ENCODE measurements around the gene TMEM151A.

The TMEM151A gene

GRCh38 chr11:66337103-66337899 lies 45.6 kb downstream of the TMEM151A start:
- DNase-seq (ENCODE audit: low read depth): no peak

GRCh38 chr11:66338276-66339161 lies 46.8 kb downstream of the TMEM151A start:
- DNase-seq (ENCODE audit: low read depth): no peak

DNA sequence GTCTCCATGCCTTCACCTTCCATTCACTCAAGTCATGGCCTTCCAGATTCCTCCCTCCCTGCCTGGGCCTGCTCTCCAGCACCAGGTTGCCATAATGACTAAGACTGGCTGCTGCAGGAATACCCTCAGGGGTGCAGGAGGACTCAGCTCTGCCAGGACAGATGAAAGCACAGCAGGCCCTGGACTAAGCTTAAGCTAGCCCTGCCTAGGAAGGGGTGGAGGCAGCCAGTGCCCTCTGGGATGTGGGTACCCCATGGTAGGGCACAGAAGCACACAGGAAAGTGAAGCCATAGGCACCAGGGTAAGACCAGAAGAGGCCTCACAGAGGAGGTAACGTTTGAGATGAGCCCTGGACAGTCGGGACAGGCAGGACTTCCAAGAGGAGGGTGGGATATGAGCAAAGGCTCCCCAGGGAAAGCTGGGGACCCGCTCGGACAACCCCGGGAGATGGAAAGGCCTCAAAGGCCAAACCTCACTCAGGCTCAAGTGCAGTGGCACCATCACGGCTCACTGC lies 47.5 kb downstream of the TMEM151A start:
- no peak for DNase-seq (ENCODE audit: low read depth)

DNA sequence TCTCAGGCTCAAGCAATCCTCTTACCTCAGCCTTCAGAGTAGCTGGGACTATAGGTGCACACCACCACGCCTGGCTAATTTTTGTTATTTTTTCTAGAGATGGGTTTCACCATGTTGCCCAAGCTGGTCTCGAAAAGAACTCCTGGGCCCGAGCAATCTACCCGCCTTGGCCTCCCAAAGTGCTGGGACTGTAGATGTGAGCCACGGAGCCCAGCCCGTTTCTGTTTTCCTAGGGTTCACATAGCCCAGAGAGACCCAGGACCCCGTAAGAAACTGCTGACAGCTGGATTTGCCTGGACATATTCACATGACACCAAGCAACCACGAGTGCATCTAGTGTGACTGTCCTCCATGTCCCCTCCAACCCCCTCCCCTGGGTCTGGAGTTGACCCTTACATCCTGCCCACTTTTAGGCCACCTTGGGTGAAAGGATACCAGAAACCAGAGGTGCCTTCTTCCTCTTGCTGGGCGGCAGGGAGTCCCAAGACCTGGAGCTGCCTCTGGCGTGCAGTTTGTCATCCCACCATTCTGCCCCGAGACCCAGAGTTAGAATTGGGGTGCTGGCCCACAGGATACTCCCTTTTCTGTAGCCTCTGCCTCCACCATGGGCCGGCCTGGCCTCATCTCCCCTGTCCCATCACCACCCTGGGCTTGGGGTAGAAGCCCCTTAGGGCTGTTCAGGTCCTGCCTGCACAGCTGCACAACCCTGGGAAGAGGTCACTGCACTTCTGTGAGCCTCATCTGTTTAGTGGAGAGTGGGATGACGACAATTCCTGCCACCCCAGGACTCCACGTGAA lies 48.2 kb downstream of the TMEM151A start:
- no peak for DNase-seq (ENCODE audit: low read depth)

DNA sequence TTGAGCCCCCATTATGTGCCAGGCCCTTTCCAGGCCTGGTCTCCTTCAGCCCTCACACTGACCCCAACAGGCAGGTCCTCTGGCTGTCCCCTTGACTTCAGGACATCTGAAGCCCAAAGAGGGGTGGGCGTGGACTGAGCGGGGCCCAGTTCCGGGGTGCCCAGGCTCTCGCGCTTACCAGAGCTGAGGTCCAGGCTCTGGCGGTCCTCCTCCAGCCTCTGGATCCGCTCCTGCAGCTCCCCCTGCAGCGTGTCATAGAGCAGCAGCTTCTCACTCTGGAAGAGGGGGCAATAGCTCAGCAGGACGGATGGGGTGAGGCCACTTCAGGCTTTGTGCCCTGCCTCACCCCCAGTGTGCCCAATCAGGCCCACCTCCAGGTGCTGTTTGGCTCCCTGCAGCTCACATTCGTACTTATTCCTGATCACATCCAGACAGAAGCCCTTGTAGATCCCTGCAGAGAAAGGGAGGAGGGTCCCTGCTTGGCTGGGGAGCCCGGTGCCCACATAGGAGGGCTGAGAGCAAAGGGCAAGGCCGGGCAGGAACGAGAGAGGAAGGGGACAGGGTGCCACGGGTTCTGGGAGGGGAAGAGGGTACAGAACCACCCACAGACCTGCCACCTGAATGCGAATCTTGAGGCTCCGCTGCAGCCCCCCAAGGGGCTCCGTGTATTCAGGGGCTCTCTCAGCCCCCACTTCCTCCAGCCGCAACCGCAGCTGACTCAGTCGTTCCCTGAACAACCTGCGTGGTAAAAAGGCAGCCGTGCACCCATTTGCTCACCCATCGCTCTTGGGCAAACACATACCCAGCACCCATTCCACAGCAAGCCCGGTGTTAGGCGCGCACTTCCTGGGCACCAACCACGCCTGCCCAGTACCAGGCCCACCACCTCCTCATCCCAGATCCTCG lies 49.2 kb downstream of the TMEM151A start:
- DNase-seq (ENCODE audit: low read depth): no peak

- no peak for DNase-seq (ENCODE audit: low read depth)
Observed at GRCh38 chr11:66341502-66342126, 49.9 kb downstream of the TMEM151A start.

- no peak for DNase-seq (ENCODE audit: low read depth)
Observed at GRCh38 chr11:66343176-66343575, 51.5 kb downstream of the TMEM151A start.

DNA sequence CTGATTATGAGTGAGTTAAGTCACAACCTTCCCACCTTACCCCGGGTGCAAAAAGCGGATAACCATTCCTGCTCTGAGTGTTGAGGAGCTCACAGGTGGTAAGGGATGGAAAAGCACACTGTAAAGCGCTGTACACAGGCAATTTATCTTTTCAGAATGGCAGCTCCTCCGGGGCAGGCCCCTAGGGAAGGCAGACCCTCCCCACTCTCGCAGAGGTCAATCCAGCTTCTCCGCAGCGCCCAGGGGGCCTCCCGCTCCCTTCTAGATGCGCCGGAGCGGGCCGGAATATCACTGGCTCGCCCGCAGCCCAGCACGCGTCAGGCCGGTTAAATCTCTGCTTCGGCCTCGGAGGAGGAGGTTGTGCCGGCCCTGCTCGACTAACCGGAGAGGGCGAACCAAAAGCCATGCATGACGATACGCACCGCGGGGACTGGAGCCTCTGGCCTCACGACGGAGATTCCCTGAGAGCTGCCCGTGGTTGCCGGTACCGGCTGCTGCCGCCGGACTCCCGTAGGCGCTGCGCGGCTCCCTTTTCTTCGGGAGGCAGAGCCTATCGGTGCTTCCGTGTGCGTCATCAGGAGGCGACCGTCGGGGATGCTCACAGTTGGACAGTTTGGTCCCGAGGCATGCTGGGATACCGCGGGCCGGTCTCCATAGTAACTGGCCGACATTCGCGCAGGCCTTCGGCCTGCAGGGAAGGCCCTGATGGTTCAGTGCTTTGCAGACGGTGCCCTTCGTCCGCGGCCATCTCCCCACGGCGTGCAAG lies 53.0 kb downstream of the TMEM151A start, which contains the start of gene BRMS1:
BRMS1 (minus strand) TSS at position 555 of the 766 bp plus-strand sequence. CDS start 2,870 bp downstream, outside the sequence.
- DNase-seq (ENCODE audit: low read depth): peak; percentile 95

GRCh38 chr11:66345316-66345649 lies 53.6 kb downstream of the TMEM151A start:
- no peak for DNase-seq (ENCODE audit: low read depth)
